DND-41 (cell line): Measurements from ENCODE around the gene OCA2.

ENCODE experiments used
- CTCF ChIP-seq: IDR thresholded peaks from 2 replicates; pipeline ENCODE4 v1.5.1; 2012; ENCODE audit warnings: borderline replicate concordance, low read length, moderate library complexity, mild to moderate bottlenecking; ENCODE audit not compliant: poor library complexity, severe bottlenecking; ENCODE audit errors: extremely low read depth
- EZH2 ChIP-seq: IDR thresholded peaks from 3 replicates; pipeline ENCODE4 v1.6.1; 2012; ENCODE audit warnings: borderline replicate concordance, low read depth, mild to moderate bottlenecking, moderate library complexity, low read length, inconsistent platforms; ENCODE audit not compliant: severe bottlenecking

GRCh38 chr15:27889258-27889657 lies 209.9 kb downstream of the OCA2 start:
- TF ChIP-seq CTCF (no peak), EZH2 (no peak)
